Gastrocnemius medialis (tissue), 4 donors: ENCODE measurements around the gene NAA10. TPM values are rescaled to one million over a fixed set of nuclear protein-coding genes. Genes with fewer than 3 reads are reported as not detected.

ENCODE experiments used
- ATAC-seq, 2 donors: fragments of 150-250 bp; one replicate each; pipeline ENCODE4 v1.9.1; 2016
- DNase-seq, 2 donors: peaks; one replicate each; pipeline ENCODE4 v3.0.0-alpha.2; 2019
- H3K27ac ChIP-seq, 4 donors: fragments of 200-600 bp; sonication (generic); 1 replicate in 1 of 4; 2 replicates in 3 of 4; pipeline ENCODE4 v1.5.1; 2016 to 2018; ENCODE audit warnings: mild to moderate bottlenecking in 2 of 4, moderate library complexity in 1 of 4
- H3K27me3 ChIP-seq, 3 donors: fragments of 200-600 bp; sonication (generic) in 2 of 3; 1 replicate in 1 of 3; 2 replicates in 2 of 3; pipeline versions ENCODE4 v1.5.1 to v1.6.0; 2016 to 2019; ENCODE audit warnings: mild to moderate bottlenecking in 1 of 3, moderate library complexity in 1 of 3
- H3K36me3 ChIP-seq, 2 donors: fragments of 200-600 bp; sonication (generic) in 1 of 2; one replicate each; pipeline ENCODE4 v1.5.1; 2017 to 2018
- H3K4me1 ChIP-seq, 2 donors: fragments of 200-600 bp; sonication (generic) in 1 of 2; one replicate each; pipeline ENCODE4 v1.5.1; 2016 to 2017; ENCODE audit warnings: mild to moderate bottlenecking in 2 of 2
- H3K4me3 ChIP-seq, 4 donors: fragments of 200-600 bp; sonication (generic) in 3 of 4; 1 replicate in 1 of 4; 2 replicates in 3 of 4; pipeline ENCODE4 v1.5.1; 2016 to 2019; ENCODE audit warnings: mild to moderate bottlenecking in 2 of 4
- H3K9me3 ChIP-seq, 3 donors: fragments of 200-600 bp; sonication (generic) in 2 of 3; 1 replicate in 1 of 3; 2 replicates in 2 of 3; pipeline ENCODE4 v1.5.1; 2016 to 2019
- CTCF ChIP-seq, 5 experiments: fragments of 450-650 bp in 3 of 5; fragments of 200-600 bp in 2 of 5; sonication (generic) in 2 of 5; IDR thresholded peaks in 4 of 5; conservative IDR thresholded peaks in 1 of 5; 1 replicate in 4 of 5; 2 replicates in 1 of 5; pipeline ENCODE4 v1.5.1; 2016 to 2019; ENCODE audit warnings: antibody characterized with exemption in 5 of 5, mild to moderate bottlenecking in 3 of 5, moderate library complexity in 3 of 5
- POLR2A ChIP-seq, 2 donors: fragments of 450-650 bp; IDR thresholded peaks; one replicate each; pipeline ENCODE4 v1.6.1; 2017; ENCODE audit warnings: antibody characterized with exemption in 2 of 2, mild to moderate bottlenecking in 2 of 2, moderate library complexity in 2 of 2
- in situ Hi-C, 4 donors: fragments of 200-750 bp; cut with MboI; loops; one replicate each; pipeline versions ENCODE4 v1.15.0 to v1.8.0; 2017; ENCODE audit warnings: low sequenced_read_pairs in 4 of 4
- intact Hi-C: fragments of 100-400 bp; cut with DNase I; formaldehyde crosslinking; loops from one replicate; pipeline ENCODE4 v1.15.1; 2023; ENCODE audit warnings: low total_unique reads
- total RNA-seq, 4 donors: library from RNA; depleted of rRNA; stranded (reverse); fragments of >200 nt; gene quantifications; one replicate each; pipeline versions ENCODE4 v1.1.0 to v1.2.3, GENCODE V29; 2016

NAA10 gene
- total RNA-seq, 4 donors from 2014 or later, result 76.3 to 175 (median 111) TPM

GRCh38 chrX:153974726-153975286 lies 40.0 kb upstream of the NAA10 start:
- H3K36me3 ChIP-seq, result no peaks in the 10 kb centered on the region
- in situ Hi-C loops (loop anchor here in 3 of 4 donors (25.0 kb wide), 4 partner anchors 87 to 1013 kb away; partner anchors contain the start of genes IDH3G (in 2 of the 3), SRPK3 (in 2 of the 3), SSR4 (in 2 of the 3) and G6PD (in 1 of the 3)), intact Hi-C loops (loop anchor here (10.0 kb wide), 1 partner anchor 400 kb away; the partner anchor contains the start of genes EMD and FLNA)
- H3K9me3 ChIP-seq, result no peaks in the 10 kb centered on the region
- no peak for TF ChIP-seq POLR2A (IDR thresholded peaks at IDR 0.05)
- TF ChIP-seq CTCF (IDR thresholded peaks at IDR 0.05 in 4 of 5, conservative IDR thresholded peaks at IDR 0.05 in 1 of 5), result no peak
- H3K4me1 ChIP-seq, result peaks cover 8 to 17% of the 10 kb centered on the region in 2 donors
- H3K27ac ChIP-seq, result peak overlapping the region; percentile 90 to 99 (median 96)
- ATAC-seq, result no peak
- no peaks in the 10 kb centered on the region for H3K27me3 ChIP-seq
- no peak overlapping the region for H3K4me3 ChIP-seq
- no peak for DNase-seq

GRCh38 chrX:153974003-153974725 lies 39.3 kb upstream of the NAA10 start:
- Histone ChIP-seq H3K27ac (peak overlapping the region; percentile 90 to 99 (median 96)), H3K36me3 (no peaks in the 10 kb centered on the region), H3K9me3 (no peaks in the 10 kb centered on the region), H3K4me3 (peak overlapping the region in 1 of 4 donors; percentile 87), H3K27me3 (no peaks in the 10 kb centered on the region), H3K4me1 (peaks cover 11 to 24% of the 10 kb centered on the region in 2 donors)
- intact Hi-C loops (loop anchor here (10.0 kb wide), 1 partner anchor 401 kb away; the partner anchor contains the start of genes EMD and FLNA), in situ Hi-C loops (loop anchor here in 3 of 4 donors (25.0 kb wide), 4 partner anchors 88 to 1012 kb away; partner anchors contain the start of genes IDH3G (in 2 of the 3), SRPK3 (in 2 of the 3), SSR4 (in 2 of the 3) and G6PD (in 1 of the 3))
- no peak for DNase-seq
- TF ChIP-seq CTCF (IDR thresholded peaks at IDR 0.05 in 4 of 5, conservative IDR thresholded peaks at IDR 0.05 in 1 of 5), result no peak
- ATAC-seq, result no peak

- Histone ChIP-seq H3K27ac (peak overlapping the region; percentile 90 to 99 (median 96)), H3K27me3 (no peaks in the 10 kb centered on the region), H3K9me3 (no peaks in the 10 kb centered on the region), H3K4me3 (peak overlapping the region; percentile 54 to 87 (median 64)), H3K36me3 (no peaks in the 10 kb centered on the region), H3K4me1 (peaks cover 19 to 32% of the 10 kb centered on the region in 2 donors)
- DNase-seq (no peak), ATAC-seq (no peak)
- TF ChIP-seq CTCF (IDR thresholded peaks at IDR 0.05 in 4 of 5, conservative IDR thresholded peaks at IDR 0.05 in 1 of 5), result no peak
- TF ChIP-seq POLR2A (IDR thresholded peaks at IDR 0.05), result no peak
- in situ Hi-C loops, result loop anchor here in 3 of 4 donors (25.0 kb wide), 4 partner anchors 89 to 1011 kb away; partner anchors contain the start of genes IDH3G (in 2 of the 3), SRPK3 (in 2 of the 3), SSR4 (in 2 of the 3) and G6PD (in 1 of the 3)
- intact Hi-C loops, result loop anchor here (10.0 kb wide), 1 partner anchor 401 kb away; the partner anchor contains the start of genes EMD and FLNA
These were observed 38.5 kb upstream of the NAA10 start for GRCh38 chrX:153973127-153974002.
